Measurements from ENCODE around the gene HEPN1. TPM values are rescaled to one million over a fixed set of nuclear protein-coding genes. Genes with fewer than 3 reads are reported as not detected.
A peak's percentile ranks its signal among the peaks of the same experiment; 100 is the strongest.

Gene HEPN1
- total and polyA plus RNA-seq, 2 of the 8 experiments (the other 6 are each of a cell fraction or from before 2014, with no cell fraction given): not detected

DNA sequence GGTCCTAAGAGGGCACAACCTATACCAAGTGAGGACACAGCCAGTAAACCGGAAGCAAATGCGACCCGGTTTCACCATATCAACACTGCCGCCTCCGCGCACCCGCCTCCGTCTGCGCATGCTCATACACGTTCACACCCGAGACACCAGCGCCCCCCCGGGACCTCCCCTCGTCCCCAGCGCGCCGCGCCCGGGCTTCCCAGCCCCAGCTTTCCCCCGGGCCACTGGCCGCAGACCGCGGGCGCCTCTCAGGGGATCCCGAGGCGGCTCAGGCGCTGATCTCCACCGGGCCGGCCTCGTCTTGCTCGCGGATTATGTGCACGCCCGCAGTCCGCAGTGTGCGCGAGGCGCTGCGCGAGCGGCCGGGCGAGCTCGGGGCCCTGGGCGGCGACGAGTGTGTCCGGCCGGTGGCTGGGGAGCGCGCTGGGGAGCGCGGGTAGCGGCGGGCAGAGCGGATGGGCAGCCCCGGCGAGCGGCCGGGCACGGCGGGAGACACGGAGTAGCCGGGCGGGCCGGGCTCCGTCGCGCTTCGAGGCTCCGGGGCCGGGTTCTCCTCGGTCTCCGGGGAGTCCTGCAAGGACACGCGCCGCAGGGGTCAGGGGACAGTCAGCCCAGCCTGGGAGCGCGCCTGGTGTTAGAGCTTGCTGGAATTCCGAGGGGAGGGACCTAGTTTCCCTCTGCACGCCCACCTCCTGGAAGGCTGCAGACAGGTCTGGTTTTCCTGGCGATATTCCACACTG, 2.0 kb downstream of the HEPN1 start:
- peaks cover 7% of the 10 kb centered on the region for H3K23me2 ChIP-seq (ENCODE audit: low read depth, low read length)
- no peak overlapping the region for H4K5ac ChIP-seq (ENCODE audit: insufficient read length, low read depth, low read length)
- H3K4me2 ChIP-seq (ENCODE audit: insufficient read depth in 1 of 2, low read depth in 2 of 2, low read length in 2 of 2): peak overlapping the region; percentile 67 to 69
- H4K20me1 ChIP-seq (replicated peaks in 1 of 2; ENCODE audit: control insufficient read depth in 1 of 2, insufficient read depth in 2 of 2, low read length in 2 of 2): no peaks in the 10 kb centered on the region
- H3K36me3 ChIP-seq (ENCODE audit: control insufficient read depth in 2 of 4, insufficient read depth in 4 of 4, low read length in 3 of 4): no peaks in the 10 kb centered on the region
- no peak overlapping the region for H2BK5ac ChIP-seq (ENCODE audit: low read depth, low read length)
- H3K4ac ChIP-seq (replicated peaks; ENCODE audit: insufficient read length, low read depth, low read length): no peak overlapping the region
- H3K27ac ChIP-seq (ENCODE audit: low read depth, low read length): no peak overlapping the region
- no peak overlapping the region for H3K14ac ChIP-seq (ENCODE audit: insufficient read length)
- H3K56ac ChIP-seq (replicated peaks; ENCODE audit: insufficient read length, low read depth, low read length): no peak overlapping the region
- DNase-seq (ENCODE audit: low read depth in 1 of 2, low spot score in 2 of 2) (peak in 1 of 2 experiments; percentile 83), FAIRE-seq (peak; percentile 7)
- ChIA-PET CTCF (ENCODE audit: partially characterized antibody) (interaction anchor here (0.7 to 3.8 kb wide), 13 partner anchors 8 to 220 kb away, joined by 3 to 16 read pairs (median 3); partner anchors contain the start of gene ROBO4), POLR2A (ENCODE audit: partially characterized antibody) (interaction anchor here (1.6 to 1.7 kb wide), 2 partner anchors 33 to 34 kb away, joined by 3 to 5 read pairs; partner anchors contain the start of gene CCDC15)
- H3K23ac ChIP-seq (ENCODE audit: insufficient read length): no peak overlapping the region
- no peak overlapping the region for H2BK15ac ChIP-seq (ENCODE audit: low read length)
- H3K18ac ChIP-seq (ENCODE audit: extremely low read depth, low read length): no peak overlapping the region; the same call in none of the 2 replicates
- peak overlapping the region; percentile 83 for H2AFZ ChIP-seq (ENCODE audit: low read length)
- no peaks in the 10 kb centered on the region for H3K79me1 ChIP-seq (ENCODE audit: low read depth, low read length)
- 8% methylated on average over 52 of the region's 82 CpGs; no CpG with 5 or more reads in 1 of the 2 experiments for WGBS, 2 experiments (ENCODE audit: extremely low coverage in 1 of 2, insufficient coverage in 1 of 2, insufficient read length in 1 of 2, insufficient replicate concordance in 2 of 2, low coverage in 1 of 2, low lambda C conversion rate in 2 of 2, missing lambda C conversion rate in 1 of 2)
- H3K27me3 ChIP-seq (replicated peaks in 1 of 4; ENCODE audit: control insufficient read depth in 3 of 4, extremely low read depth in 1 of 4, insufficient read depth in 3 of 4, low read length in 3 of 4): peaks cover 9 to 59% (median 44%) of the 10 kb centered on the region in 4 experiments
- peak overlapping the region in 2 of 4 experiments; percentile 4 to 13; a peak in 1 of 7 replicates for H3K9ac ChIP-seq (replicated peaks in 1 of 4; ENCODE audit: extremely low read depth in 1 of 4, low read depth in 3 of 4, low read length in 3 of 4)
- no peaks in the 10 kb centered on the region for H3K79me2 ChIP-seq (ENCODE audit: control insufficient read depth in 1 of 2, insufficient read depth in 2 of 2, low read length in 2 of 2)
- H2BK12ac ChIP-seq (ENCODE audit: low read depth, low read length): no peak overlapping the region
- no peak overlapping the region for H2AK5ac ChIP-seq (ENCODE audit: low read depth, low read length)
- peaks cover 0 to 4% (median 2%) of the 10 kb centered on the region in 4 experiments; a peak in 3 of 7 replicates for H3K4me1 ChIP-seq (replicated peaks in 1 of 4; ENCODE audit: control insufficient read depth in 3 of 4, insufficient read depth in 4 of 4, low read length in 3 of 4)
- peak overlapping the region; percentile 35 to 57 (median 44) for H3K4me3 ChIP-seq (ENCODE audit: extremely low read depth in 1 of 4, insufficient read depth in 2 of 4, low read depth in 3 of 4, low read length in 4 of 4)
- H2BK120ac ChIP-seq (replicated peaks; ENCODE audit: low read depth, low read length): no peak overlapping the region
- peak overlapping the region; percentile 73; the same call in 1 of the 2 replicates for H4K8ac ChIP-seq (ENCODE audit: extremely low read depth, insufficient read depth, low read length)
- no peak overlapping the region for H4K91ac ChIP-seq (replicated peaks; ENCODE audit: insufficient read length, low read length)
- H3K9me3 ChIP-seq (ENCODE audit: insufficient read depth in 2 of 2, low read depth in 1 of 2, low read length in 1 of 2): no peaks in the 10 kb centered on the region
- H2BK20ac ChIP-seq (ENCODE audit: low read length): no peak overlapping the region
- TF ChIP-seq, protein P1, sequence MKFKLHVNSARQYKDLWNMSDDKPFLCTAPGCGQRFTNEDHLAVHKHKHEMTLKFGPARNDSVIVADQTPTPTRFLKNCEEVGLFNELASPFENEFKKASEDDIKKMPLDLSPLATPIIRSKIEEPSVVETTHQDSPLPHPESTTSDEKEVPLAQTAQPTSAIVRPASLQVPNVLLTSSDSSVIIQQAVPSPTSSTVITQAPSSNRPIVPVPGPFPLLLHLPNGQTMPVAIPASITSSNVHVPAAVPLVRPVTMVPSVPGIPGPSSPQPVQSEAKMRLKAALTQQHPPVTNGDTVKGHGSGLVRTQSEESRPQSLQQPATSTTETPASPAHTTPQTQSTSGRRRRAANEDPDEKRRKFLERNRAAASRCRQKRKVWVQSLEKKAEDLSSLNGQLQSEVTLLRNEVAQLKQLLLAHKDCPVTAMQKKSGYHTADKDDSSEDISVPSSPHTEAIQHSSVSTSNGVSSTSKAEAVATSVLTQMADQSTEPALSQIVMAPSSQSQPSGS (IDR thresholded peaks at IDR 0.05; ENCODE audit: low read length): no peak
- TF ChIP-seq EZH2 (IDR thresholded peaks at IDR 0.05; ENCODE audit: low read depth, low read length, severe bottlenecking) (peak; percentile 63), HDAC6 (IDR thresholded peaks at IDR 0.05; ENCODE audit: low read depth, low read length) (no peak), SUZ12 (IDR thresholded peaks at IDR 0.05; ENCODE audit: low read length) (peak; percentile 78), RBBP5 (IDR thresholded peaks at IDR 0.05; ENCODE audit: borderline replicate concordance, low read depth, low read length) (peak; percentile 38; the same call in 1 of the 2 replicates)
- TF ChIP-seq, protein P2, sequence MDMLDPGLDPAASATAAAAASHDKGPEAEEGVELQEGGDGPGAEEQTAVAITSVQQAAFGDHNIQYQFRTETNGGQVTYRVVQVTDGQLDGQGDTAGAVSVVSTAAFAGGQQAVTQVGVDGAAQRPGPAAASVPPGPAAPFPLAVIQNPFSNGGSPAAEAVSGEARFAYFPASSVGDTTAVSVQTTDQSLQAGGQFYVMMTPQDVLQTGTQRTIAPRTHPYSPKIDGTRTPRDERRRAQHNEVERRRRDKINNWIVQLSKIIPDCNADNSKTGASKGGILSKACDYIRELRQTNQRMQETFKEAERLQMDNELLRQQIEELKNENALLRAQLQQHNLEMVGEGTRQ (IDR thresholded peaks at IDR 0.05; ENCODE audit: low read length): 0 out of 2 replicates have a peak, but pooled peaks have one; percentile 18
- TF ChIP-seq, protein P3, sequence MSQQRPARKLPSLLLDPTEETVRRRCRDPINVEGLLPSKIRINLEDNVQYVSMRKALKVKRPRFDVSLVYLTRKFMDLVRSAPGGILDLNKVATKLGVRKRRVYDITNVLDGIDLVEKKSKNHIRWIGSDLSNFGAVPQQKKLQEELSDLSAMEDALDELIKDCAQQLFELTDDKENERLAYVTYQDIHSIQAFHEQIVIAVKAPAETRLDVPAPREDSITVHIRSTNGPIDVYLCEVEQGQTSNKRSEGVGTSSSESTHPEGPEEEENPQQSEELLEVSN (IDR thresholded peaks at IDR 0.05): peak; percentile 94
